HG02885 (cell line): Measurements from ENCODE around the gene JPH2.
"Not testable (repeated sequence)": the region's sequence is repeated elsewhere in the genome, so short reads cannot be mapped to it uniquely, and the experiment has no call there.

Source experiments
- ATAC-seq: cut with Tn5 transposase; IDR thresholded peaks from one replicate; pipeline ENCODE4 v1.9.1; 2021; ENCODE audit warnings: mild to moderate bottlenecking; ENCODE audit not compliant: unreplicated experiment, poor library complexity

JPH2 gene

GRCh38 chr20:44131704-44132103, 55.3 kb downstream of the JPH2 start:
- no peak for ATAC-seq

- ATAC-seq = no peak
Observed at GRCh38 chr20:44129911-44130718, 56.9 kb downstream of the JPH2 start.

GRCh38 chr20:44129300-44129699, 57.7 kb downstream of the JPH2 start:
- not testable (repeated sequence) for ATAC-seq

GRCh38 chr20:44126445-44126844, 60.5 kb downstream of the JPH2 start:
- ATAC-seq = no peak

- ATAC-seq = no peak
Observed at GRCh38 chr20:44125332-44126127, 61.5 kb downstream of the JPH2 start.

GRCh38 chr20:44123874-44124535, 63.0 kb downstream of the JPH2 start:
- ATAC-seq = no peak

- no peak for ATAC-seq
Observed at GRCh38 chr20:44123251-44123650, 63.7 kb downstream of the JPH2 start.

GRCh38 chr20:44120676-44121425, 66.1 kb downstream of the JPH2 start:
- ATAC-seq = no peak

GRCh38 chr20:44118185-44119033, 68.6 kb downstream of the JPH2 start:
- ATAC-seq = no peak

GRCh38 chr20:44117296-44118184, 69.4 kb downstream of the JPH2 start:
- ATAC-seq = no peak

GRCh38 chr20:44115762-44116644, 71.0 kb downstream of the JPH2 start:
- no peak for ATAC-seq

- no peak for ATAC-seq
Observed at GRCh38 chr20:44115181-44115580, 71.8 kb downstream of the JPH2 start.

- no peak for ATAC-seq
Observed at GRCh38 chr20:44113618-44114376, 73.2 kb downstream of the JPH2 start.

- no peak for ATAC-seq
Observed at GRCh38 chr20:44112889-44113617, 73.9 kb downstream of the JPH2 start.

- ATAC-seq = no peak
Observed at GRCh38 chr20:44112456-44112855, 74.5 kb downstream of the JPH2 start.

- ATAC-seq = no peak
Observed at GRCh38 chr20:44111712-44112335, 75.2 kb downstream of the JPH2 start.
